Adrenal gland (tissue), 5 donors: ENCODE data around the gene ZNF697.

ENCODE experiments used
- CTCF ChIP-seq, 6 experiments: fragments of 450-650 bp in 4 of 6; fragments of 200-600 bp in 2 of 6; sonication (generic) in 1 of 6; IDR thresholded peaks; 1 replicate in 5 of 6; 2 replicates in 1 of 6; pipeline versions ENCODE4 v1.5.1 to v1.8.0; 2016 to 2021; ENCODE audit warnings: antibody characterized with exemption in 6 of 6, mild to moderate bottlenecking in 2 of 6, moderate library complexity in 1 of 6
- POLR2A ChIP-seq, 2 donors: fragments of 450-650 bp; IDR thresholded peaks; one replicate each; pipeline ENCODE4 v1.6.1; 2017; ENCODE audit warnings: antibody characterized with exemption in 2 of 2, mild to moderate bottlenecking in 2 of 2, moderate library complexity in 1 of 2
- donor health status: DM: no; HTN: no; CAD: no.

- TF ChIP-seq CTCF (IDR thresholded peaks at IDR 0.05) (no peak), POLR2A (IDR thresholded peaks at IDR 0.05) (no peak)
Measured at GRCh38 chr1:119631086-119631432, 17.0 kb downstream of the ZNF697 start.
